GM23338 (cell line): ENCODE measurements around the gene FARS2.

Experiments
- CREB1 ChIP-seq: fragments of 250-450 bp; sonication (Bioruptor Pico); IDR thresholded peaks from 2 replicates; pipeline ENCODE4 v1.5.0; 2020; ENCODE audit warnings: low read depth, mild to moderate bottlenecking, moderate library complexity
- EZH2 ChIP-seq: fragments of 200-600 bp; sonication (generic); IDR thresholded peaks from one replicate; pipeline ENCODE4 v1.8.0; 2017; ENCODE audit warnings: antibody characterized with exemption, mild to moderate bottlenecking, low read depth; ENCODE audit not compliant: unreplicated experiment
- EZH2phosphoT487 ChIP-seq: fragments of 200-600 bp; sonication (generic); IDR thresholded peaks from one replicate; pipeline ENCODE4 v1.8.1; 2018; ENCODE audit warnings: antibody characterized with exemption; ENCODE audit not compliant: unreplicated experiment
- JUNB ChIP-seq: IDR thresholded peaks from one replicate; pipeline ENCODE4 v1.6.1; 2016; ENCODE audit warnings: antibody characterized with exemption; ENCODE audit not compliant: unreplicated experiment
- POLR2AphosphoS5 ChIP-seq: IDR thresholded peaks from 2 replicates; pipeline ENCODE4 v1.6.1; 2016; ENCODE audit warnings: antibody characterized with exemption, low read depth
- REST ChIP-seq: IDR thresholded peaks from one replicate; pipeline ENCODE4 v1.6.1; 2018; ENCODE audit warnings: antibody characterized with exemption; ENCODE audit not compliant: unreplicated experiment
- ZNF114 ChIP-seq: fragments of 250-450 bp; sonication (Bioruptor Pico); IDR thresholded peaks from 2 replicates; pipeline ENCODE4 v1.5.0; 2020; ENCODE audit warnings: mild to moderate bottlenecking, moderate library complexity
- ZNF331 ChIP-seq: fragments of 250-450 bp; sonication (Bioruptor Pico); IDR thresholded peaks from 2 replicates; pipeline ENCODE4 v1.5.0; 2020; ENCODE audit warnings: low read depth, mild to moderate bottlenecking, moderate library complexity
- TF ChIP-seq, protein P1 (sequence below), 2 experiments: fragments of 200-600 bp in 1 of 2; sonication (generic) in 1 of 2; conservative IDR thresholded peaks; 2 replicates each; pipeline versions ENCODE4 v1.5.1 to v1.6.1; 2016 to 2017; ENCODE audit warnings: antibody characterized with exemption in 2 of 2, low read depth in 2 of 2, mild to moderate bottlenecking in 2 of 2, moderate library complexity in 1 of 2

GRCh38 chr6:5531161-5531560, 269.8 kb downstream of the FARS2 start:
- TF ChIP-seq, protein P1, sequence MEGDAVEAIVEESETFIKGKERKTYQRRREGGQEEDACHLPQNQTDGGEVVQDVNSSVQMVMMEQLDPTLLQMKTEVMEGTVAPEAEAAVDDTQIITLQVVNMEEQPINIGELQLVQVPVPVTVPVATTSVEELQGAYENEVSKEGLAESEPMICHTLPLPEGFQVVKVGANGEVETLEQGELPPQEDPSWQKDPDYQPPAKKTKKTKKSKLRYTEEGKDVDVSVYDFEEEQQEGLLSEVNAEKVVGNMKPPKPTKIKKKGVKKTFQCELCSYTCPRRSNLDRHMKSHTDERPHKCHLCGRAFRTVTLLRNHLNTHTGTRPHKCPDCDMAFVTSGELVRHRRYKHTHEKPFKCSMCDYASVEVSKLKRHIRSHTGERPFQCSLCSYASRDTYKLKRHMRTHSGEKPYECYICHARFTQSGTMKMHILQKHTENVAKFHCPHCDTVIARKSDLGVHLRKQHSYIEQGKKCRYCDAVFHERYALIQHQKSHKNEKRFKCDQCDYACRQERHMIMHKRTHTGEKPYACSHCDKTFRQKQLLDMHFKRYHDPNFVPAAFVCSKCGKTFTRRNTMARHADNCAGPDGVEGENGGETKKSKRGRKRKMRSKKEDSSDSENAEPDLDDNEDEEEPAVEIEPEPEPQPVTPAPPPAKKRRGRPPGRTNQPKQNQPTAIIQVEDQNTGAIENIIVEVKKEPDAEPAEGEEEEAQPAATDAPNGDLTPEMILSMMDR (conservative IDR thresholded peaks at IDR 0.05; ENCODE audit: low read depth in 2 of 2), result no peak
- TF ChIP-seq EZH2phosphoT487 (no peak), EZH2 (no peak), POLR2AphosphoS5 (no peak), CREB1 (no peak), REST (no peak), JUNB (no peak), ZNF114 (CRISPR knock-in tag) (no peak), ZNF331 (CRISPR knock-in tag) (no peak)
